Skin of body (tissue), 2 donors: ENCODE results near the gene ZNF660. TPM values are rescaled to one million over a fixed set of nuclear protein-coding genes. Genes with fewer than 3 reads are reported as not detected.
"Not testable (repeated sequence)": the region's sequence is repeated elsewhere in the genome, so short reads cannot be mapped to it uniquely, and the experiment has no call there.

Experiments used
- DNase-seq: peaks from one replicate; lab custom pipeline; 2025; lab: John Stamatoyannopoulos, UW
- total RNA-seq: library from RNA; depleted of rRNA; stranded (reverse); fragments of >200 nt; gene quantifications from one replicate; pipeline ENCODE4 v1.2.3, GENCODE V29; 2014

ZNF660 gene
- total RNA-seq: 4.1 TPM

DNA sequence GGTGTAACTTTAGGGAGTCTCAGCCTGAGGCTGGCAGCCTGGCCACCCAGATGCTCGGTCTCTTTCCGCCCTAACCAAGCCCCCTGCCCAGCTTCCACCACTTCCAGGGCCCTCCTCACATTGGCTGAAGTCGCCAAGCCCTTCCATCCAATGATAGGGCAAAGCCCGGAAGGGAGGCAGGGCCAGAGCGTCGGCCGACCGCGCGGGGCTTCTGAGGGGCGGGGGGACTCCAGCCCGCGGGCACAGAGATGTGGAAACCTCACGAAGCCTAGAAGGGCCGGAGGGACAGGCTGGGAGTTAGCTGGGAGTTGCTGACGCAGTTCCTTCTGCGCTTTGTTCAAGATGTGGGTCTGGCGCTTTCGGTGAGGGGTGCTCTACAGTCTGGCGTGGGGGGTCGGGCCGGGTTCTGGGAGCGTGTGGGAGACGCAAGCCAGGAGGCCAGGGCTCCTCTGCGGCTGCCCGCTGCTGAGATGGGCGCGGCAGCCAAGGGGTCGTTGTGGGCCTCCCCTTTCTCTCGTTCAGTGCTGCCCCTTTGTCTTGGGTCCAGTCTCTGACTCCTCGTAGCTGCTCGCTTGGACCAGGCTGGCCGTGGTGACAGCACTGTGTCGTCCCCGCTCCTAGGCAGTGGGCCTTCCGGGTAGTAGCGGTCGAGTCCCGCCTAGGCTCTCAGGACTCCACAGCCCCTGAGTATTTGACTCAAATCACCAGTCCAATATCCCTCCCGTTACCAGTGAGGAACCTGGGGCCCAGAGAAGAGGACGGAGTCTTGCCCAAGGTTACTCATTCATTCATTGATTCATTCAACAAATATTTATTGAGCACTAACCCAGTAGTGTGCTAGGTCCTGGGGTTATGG lies at the start of gene ZNF660:
ZNF660 (plus strand) TSS at position 319 of the 856 bp plus-strand sequence. CDS start 9,230 bp downstream, outside the sequence.
- DNase-seq: peak; percentile 76

DNA sequence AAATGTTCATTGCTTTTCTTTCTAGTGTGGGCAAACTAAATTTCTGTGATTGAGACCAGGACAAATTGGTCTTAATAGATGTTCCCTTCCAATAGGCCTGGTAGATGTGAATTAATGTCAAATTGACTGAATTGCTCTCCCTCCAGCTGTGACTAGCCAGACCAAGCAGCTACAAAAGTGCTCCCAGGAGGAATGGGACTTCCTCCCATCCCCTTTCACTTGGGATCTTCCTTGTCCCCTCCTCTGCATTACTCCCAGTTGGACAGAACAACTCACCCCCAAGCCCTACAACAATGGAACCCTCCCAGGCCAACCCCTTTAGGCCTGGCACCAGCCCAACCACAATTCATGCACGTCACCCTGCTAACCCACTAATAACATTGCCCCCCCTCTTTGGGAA lies 49.4 kb upstream of the ZNF660 start:
- DNase-seq: no peak

DNA sequence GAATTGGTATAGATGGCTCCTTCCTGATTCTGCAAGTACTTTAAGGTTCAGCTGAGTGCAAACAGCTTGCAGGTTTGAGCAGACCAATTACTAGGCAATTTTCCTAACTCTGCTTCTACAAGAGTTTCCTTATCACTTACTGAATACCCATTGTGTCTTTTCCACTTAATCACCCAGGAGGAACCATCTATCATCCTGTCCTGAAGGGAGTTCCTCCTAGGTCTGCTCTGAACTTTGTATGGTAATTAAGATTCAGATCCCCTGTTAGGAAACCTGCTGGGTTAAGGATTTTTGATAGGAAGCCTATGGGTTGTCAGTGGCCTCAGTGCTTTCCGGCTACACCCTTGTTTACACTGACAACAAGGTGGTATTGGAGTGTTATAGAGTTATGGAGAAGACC lies 40.0 kb upstream of the ZNF660 start:
- not testable (repeated sequence) for DNase-seq

DNA sequence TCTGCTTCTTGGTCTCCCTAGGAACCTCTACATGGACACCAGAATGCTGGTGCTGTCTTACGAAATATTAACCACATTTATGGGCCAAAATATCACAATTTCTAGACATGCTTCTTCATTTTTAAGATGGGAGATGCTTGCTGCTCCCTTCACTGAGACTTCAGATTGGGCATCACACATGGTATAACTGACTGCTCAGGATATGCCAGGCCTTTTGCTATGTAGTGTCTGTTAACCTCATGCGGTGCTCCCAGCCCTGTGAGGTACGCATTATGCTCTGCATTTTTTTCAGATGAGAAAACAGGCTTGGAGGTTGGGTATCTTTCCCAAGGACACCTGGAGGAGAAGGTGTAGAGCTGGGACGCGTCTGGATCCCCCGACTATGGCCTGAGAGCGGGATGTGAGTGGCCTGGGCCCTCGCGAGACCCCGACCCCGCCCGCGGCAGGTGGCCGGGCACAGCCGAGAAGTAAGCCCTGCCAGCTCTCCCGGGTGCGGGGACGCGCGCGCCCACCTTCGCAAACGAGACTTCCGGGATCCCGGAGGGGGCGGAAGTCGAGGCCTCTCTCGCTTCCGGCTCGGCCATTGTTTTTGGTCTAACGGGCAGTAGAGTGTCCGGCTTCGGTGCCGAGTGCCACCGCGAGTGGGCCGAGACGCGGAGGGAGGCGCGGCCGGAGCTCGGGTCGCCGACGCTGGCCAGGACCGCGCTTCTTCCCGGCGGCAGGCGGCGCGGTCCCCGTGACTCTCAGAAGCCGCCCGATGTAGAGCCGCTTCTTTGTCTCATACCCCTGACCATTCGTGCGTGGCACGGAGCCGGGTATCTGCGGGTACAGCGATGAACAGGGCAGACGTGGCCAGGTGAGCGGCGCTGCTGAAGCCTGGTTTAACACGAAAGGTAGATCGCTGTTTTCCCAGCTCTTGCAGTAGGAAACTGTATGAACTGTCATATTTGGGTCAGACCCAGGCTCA lies 29.9 kb upstream of the ZNF660 start, which contains the start of gene ZKSCAN7:
ZKSCAN7 (plus strand) TSS at position 568 of the 967 bp plus-strand sequence. CDS start 1,855 bp downstream, outside the sequence.
- peak; percentile 23 for DNase-seq

DNA sequence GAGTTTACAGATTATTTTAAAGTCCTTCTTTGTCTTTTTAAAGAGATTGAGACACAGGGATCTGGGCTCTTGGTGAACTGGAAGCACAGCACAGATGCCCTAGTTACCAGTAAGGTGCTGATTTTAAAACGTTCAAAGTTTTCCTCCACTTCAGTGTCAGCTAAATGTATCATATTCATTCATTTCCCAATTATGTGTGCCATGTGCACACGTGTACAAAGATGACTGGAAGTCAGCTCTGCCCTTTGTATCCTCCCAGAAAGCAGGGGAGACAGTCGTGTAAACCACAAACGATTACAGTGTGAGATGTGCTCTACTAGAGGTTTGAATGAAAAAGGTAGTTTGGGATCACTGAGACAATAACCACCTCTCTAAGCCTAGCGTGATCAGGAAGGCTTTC lies 29.0 kb upstream of the ZNF660 start:
- no peak for DNase-seq

DNA sequence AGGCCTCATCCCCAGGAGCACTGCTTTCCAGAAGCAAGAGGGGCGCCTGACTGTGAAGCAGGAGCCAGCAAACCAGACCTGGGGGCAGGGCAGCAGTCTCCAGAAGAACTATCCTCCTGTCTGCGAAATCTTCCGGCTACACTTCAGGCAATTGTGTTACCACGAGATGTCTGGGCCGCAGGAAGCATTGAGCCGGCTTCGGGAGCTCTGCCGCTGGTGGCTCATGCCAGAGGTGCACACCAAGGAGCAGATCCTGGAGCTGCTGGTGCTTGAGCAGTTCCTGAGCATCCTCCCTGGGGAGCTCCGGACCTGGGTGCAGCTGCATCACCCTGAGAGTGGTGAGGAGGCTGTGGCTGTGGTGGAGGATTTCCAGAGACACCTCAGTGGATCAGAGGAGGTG lies 27.7 kb upstream of the ZNF660 start:
- DNase-seq: no peak

DNA sequence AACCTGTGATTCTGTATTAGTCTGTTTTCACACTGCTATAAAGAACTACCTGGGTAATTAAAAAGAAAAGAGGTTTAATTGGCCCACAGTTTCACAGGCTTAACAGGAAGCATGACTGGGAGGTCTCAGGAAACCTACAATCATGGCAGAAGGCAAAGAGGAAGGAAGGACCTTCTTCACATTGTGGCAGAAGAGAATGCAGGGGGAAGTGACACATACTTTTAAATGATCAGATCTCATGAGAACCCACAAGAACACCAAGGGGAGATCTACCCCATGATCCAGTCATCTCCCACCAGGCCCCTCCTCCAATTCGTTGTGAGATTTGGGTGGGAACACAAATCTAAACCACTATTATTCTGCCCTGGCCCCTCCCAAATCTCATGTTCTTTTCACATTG lies 23.7 kb upstream of the ZNF660 start:
- DNase-seq: no peak

DNA sequence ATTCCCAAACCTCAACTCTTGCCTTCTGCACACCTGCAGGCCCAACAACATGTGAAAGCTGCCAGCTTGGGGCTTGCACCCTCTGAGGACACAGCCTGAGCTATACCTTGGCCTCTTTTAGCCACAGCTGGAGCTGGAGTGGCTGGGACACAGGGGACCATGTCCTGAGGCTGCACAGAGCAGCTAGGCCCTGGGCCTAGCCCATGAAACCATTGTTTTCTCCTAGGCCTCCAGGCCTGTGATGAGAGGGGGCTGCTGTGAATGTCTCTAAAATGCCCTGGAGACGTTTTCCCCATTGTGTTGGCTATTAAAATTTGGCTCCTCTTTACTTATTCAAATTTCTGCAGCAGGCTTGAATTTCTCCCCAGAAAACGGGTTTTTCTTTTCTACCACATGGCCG lies 22.6 kb upstream of the ZNF660 start:
- DNase-seq: no peak

DNA sequence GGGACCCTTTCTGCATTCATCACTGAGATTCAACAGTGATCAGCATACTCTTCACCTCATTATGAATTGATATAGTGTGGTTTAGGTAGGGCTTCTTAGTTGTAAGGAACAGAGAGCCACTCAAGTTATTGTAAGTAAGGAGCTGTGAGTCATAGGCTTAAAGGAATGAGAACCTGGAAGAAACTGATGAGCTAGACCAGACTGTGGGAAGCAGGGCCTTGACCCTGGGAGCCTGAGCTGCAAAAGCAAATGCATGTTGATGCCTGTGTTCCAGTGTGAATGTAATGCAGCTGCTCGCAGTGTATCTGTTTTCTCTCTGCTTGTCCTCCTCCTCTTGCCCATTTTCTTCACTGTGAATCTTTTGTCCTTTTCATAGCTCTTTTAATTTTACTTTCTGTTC lies 16.2 kb upstream of the ZNF660 start:
- DNase-seq: no peak

DNA sequence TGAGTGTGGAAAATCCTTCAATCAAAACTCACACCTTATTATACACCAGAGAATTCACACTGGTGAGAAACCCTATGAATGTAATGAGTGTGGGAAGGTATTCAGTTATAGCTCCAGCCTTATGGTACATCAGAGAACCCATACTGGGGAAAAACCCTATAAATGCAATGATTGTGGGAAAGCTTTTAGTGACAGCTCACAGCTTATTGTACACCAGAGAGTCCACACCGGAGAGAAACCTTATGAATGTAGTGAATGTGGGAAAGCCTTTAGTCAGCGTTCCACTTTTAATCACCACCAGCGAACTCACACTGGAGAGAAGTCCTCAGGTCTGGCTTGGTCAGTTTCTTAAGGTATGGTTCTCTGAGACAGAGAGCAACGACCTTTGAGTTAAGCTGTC lies 13.7 kb upstream of the ZNF660 start:
- DNase-seq: no peak

DNA sequence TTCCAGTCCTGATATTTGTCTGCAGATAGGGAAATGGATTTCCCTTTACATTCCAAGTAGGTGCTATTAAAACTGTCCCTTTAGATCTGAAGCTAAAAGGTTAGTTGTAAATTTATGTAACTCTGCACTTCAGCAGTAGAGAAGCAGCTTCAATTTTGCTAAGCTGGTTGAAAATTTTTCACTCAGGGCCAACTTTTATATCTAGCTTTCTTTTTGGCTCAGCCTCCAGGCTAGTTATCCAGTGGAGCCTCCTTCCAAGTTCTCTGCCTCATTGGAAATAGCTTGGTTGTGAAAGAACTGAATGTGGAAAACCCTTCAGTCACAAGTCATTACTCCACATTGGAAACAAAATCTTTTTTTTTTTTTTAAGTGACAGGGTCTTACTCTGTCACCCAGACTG lies 8.2 kb upstream of the ZNF660 start:
- DNase-seq: peak; percentile 1

DNA sequence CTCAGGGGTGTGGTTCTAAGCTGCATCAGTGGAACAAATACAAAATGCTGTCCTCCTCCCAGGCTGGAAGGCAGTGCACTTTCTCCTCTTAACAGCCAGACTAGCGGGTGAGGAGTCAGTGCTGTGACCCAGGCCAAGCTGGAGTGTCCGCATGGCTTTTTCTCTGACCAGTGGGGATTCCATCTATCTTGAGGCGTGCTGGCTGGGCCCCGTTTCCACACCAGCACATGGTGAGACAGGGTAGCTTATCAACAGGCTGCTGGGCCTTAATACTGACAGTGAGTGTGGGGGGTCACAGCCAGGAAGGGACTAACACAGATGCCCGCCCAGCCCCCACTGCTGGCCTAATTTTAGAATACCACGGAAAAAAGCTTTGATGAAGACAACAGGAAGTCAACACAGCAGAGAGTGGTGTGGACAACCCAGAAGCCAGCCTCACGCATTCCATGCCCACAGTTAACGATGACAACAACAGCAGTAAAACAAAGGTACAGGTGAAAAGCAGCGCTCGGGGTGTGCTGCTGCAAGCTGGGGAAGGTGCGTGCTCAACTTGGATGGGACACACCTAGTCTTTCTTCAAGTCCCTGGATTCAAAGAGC lies 7.3 kb upstream of the ZNF660 start:
- not testable (repeated sequence) for DNase-seq

DNA sequence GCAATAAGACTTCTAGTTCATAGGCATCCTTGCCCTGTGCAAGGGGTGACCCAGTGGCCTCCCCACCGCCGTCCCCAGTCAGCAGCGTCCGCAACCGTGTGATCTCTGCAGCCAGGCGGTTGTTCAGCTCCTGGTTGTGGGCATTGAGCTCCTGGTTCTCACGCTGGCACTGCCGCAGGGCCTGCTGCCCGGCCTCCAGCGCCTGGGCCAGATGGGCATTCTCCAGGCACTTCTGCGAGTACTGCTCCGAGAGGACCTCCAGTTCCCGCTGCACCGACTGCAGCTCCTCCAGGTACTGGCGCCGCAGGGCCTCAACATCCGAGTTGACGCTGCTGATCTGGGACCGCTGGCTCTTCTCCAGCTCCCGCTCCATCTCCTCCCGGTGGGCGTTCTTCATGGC lies 6.4 kb upstream of the ZNF660 start:
- not testable (repeated sequence) for DNase-seq

DNA sequence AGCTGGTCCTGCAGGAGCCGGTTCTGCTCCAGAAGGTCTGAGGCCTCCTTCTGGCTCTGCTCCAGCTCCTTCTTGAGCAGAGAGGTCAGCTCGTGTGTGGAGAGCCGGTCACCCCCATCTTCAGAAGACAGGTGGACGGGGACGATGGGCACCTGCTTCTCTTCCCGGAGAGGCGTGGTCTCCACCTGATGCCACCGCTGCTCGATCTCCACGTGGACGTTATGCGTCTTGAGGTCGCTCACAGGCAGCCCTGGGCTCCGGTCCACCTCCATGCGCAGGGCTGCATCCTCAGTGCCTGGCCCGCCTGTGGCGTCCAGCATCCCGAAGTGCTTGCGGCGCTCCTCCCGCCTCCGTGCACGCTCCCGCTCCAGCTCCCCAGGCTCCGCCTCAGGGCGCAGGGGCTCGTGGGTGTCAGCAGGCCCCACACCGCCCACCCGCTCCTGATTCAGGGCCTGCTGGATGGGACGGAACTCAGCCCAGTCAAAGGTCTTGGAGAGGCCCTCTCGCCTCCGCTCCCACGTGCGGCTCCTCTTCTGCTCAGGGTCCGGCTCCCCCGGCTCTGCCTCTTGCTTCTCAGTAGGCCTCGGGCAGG lies 5.7 kb upstream of the ZNF660 start:
- not testable (repeated sequence) for DNase-seq

DNA sequence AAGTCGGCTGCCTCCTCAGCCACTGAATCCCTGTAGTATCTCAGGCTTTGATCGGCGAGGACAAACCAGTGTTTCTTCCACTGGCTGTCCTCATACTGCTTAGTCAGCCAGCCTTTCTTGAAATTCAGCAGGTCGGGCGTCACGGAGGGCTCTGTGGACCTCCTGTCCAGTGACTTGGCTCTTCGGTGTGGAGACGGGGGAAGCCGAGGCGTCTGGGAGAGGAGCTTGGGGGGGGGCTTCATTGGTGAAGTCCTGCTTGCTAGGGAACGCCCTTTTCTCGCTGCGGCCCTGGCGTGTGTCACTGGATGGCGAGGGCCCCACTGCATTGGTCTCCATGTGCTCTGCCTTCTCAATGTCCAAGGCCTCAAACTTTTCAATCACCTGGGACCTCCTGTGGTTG lies 5.0 kb upstream of the ZNF660 start:
- DNase-seq: not testable (repeated sequence)

DNA sequence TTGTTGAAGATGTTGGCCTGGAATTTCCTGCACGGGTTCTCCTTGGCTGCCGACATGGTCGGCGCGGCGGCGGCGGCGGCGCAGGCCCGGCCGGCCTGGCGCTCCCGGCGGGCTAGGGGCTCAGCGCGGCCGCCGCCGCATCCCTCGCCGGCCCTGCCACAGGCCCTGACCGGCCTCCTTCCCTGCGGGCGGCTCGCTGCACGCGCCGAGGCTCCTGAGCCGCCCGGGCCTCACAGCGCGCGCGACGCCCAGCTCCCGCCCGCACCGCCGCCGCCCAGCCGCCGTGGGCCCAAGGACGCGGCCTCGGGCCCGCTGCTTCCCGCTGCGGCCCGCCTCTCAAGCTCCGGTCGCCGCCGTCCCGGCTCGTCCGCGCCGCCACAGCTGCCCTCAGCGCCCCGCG lies 3.8 kb upstream of the ZNF660 start:
- not testable (repeated sequence) for DNase-seq

DNA sequence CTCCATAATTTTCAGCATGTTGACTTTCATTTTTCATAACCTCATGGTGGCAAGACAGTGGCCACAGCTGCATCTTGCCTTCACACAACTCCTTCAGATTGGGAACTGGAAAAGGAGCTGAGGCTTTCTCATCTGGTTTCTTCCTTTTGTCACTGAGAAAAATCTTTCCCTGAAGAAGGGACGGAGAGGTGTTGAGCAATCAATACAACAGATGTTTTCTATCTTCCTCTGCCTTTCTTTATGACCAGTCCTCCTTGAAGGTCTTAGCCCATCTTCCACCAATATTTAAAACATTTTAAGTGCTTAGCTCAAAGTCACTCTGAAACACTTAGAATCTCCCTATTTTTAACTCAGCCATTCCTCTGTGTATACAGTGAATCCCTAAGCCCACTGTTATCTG lies 11.9 kb downstream of the ZNF660 start:
- no peak for DNase-seq

DNA sequence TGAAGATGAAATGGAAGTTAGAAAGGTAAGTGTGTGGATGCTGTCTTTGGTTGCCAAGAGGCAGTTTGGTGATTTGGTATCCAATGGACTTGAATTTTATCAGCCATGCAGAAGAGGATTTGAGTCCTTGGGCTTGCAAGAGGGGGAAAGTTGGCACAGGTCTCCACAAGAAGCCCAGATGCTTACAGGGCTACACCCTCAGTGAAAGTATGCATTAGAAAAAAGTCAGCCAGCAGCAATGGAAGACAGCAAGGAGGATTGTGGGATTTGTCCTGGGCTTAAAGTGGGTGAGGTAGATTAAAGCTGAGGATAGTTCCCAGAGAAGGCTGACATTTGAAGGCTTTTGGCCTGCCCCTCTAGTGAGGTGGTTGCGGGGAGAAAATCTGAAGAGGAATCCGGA lies 17.0 kb downstream of the ZNF660 start:
- DNase-seq: no peak

DNA sequence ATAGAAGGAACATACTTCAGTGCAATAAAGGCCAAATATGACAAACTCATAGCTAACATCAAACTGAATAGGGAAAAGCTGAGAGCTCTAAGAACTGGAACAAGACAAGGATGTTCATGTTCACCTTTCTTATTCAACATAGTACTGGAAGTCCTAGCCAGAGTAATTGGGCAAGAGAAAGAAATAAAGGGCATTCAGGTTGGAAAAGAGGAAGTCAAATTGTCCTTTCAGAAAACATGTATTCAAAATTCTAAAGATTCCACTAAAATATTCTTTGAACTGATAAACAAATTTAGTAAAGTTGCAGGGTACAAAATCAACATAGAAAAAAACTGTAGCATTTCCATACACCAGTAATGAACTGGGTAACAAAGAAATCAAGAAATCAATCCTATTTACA lies 27.9 kb downstream of the ZNF660 start:
- no peak for DNase-seq

DNA sequence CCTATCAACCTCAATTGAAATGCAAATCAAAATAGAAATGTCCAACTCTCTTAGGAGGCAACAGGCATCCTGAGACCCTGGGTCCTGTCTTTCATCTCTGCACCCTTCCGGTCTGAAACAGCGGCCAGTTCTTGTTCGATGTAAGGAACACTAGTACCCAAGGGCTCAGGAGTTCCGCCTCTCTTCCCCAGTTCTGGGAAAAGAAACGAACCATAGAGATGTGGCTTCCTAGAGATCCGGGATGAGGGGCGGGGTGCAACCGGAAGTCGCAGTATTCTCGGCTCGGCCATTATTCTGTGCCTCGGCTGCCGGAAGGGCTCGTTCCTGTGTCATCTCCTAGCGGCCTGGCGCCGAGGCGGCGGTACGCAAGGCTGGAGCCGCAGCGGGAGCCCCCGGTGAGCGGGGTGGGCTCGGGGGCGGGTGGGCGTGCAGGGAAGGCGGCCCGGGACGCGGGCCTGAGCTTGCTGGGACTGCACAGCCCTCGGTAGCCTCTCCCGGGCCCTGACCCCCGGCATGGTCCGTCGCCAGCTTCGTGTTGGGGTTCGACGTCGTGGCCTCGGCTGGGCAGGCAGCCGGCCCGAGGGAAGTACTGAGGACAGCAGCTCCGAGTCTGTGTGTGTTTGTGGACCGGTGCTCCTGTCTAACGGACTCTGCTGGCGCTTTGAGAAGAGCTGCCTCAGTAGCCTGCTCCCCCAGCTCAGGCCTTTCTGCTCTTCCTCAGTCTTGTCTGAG lies 40.2 kb downstream of the ZNF660 start, which contains the start of gene ZNF197:
ZNF197 (plus strand) TSS at position 288 of the 732 bp plus-strand sequence. CDS start 4,119 bp downstream, outside the sequence.
- DNase-seq: peak; percentile 89
